Fibroblast of peridontal ligament (primary cell): ENCODE measurements around the gene HECW1.
"Not testable (repeated sequence)": the region's sequence is repeated elsewhere in the genome, so short reads cannot be mapped to it uniquely, and the experiment has no call there.

Experiments
- DNase-seq: peaks from one replicate; pipeline ENCODE4 v3.0.0-alpha.2; 2010; ENCODE audit errors: extremely low read depth

The HECW1 gene

DNA sequence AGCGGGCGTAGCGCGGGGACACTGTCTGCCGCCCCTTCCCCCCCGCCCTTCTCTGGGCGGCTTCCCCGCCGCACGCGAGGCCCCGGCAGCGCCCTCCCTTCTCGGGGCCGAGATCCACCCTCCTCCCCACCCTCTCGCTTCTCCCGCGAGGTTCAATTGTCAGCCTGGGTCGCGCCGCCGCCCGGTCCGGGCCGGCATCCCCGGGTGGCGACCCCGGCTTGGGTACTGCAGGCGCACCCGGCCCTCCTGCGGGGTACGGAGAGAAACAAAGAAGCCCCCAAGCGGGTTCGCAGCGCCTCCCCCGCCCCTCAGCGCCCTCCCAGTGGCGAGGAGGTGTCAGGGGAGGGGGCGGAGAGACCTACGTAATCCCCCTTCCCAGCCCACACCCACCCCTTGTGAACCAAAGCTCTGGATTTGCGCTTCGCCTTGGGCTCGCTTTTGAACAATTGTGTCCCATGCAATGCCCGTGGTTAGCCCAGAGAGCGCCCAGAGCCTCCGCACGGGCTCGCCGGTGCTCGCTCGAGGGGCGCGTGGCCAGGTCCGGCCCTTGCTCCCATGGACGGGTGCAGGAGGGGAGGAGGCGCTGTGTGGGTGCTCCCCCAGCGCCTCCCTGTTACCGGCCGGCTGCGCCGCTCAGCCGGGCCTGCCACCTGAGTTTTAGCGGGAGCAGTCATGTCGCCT is 634 bp downstream of the HECW1 start:
- DNase-seq = peak; percentile 23

DNA sequence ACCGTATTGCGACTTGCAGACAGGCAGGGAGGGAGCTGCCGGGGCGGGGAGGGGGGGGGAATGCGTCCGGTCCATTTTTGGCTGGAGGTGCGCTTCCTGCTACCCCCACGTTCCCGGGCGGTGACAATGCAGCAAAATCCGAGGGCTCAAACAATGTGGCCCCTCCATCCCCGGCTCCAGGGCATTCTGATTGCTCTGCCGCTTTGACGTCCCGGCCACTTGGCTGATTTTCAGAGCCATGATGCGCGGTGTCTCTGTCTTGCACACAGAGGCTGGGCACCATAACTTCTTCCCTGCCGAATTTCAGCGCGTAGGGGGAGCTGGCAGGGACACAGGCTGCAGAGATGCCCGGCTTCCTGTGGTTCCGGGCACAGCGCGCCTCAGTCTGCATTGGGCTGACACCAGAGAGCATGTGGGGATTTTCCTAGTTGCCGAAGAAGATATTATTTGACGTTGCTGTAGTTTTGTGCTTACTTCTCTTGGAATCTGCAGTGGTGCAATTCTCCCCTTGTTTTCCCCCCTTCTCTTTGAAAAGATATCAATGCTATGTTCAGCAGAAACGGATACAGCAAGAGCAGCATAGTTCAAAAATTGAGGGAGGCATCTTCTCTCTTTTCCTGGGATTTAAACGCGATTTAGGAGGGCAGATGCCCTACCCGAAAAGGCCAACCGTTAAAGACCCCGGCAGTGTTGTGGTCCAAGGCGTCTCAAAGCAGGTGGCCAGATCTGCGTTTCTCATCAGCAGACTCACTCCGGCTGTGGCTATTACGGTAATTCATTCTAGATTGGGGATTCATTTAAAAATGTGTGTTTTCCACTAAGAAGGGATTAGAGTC is 1.4 kb downstream of the HECW1 start:
- DNase-seq = no peak

DNA sequence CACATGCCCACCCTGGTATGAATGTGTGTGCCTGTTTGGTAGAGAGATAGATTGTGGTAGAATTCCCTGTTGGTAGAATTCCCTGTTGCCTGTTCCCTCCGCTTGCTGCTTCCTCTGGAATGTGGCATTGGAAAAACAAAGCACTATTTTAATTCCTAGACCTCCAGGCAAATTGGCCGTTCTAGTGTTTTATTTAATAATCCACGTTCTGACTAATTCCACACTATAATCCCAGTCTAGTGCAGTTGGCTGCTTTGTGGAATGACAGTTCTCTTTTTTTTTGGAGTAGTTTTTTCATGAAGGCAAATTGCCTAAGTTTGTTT is 2.0 kb downstream of the HECW1 start:
- no peak for DNase-seq

DNA sequence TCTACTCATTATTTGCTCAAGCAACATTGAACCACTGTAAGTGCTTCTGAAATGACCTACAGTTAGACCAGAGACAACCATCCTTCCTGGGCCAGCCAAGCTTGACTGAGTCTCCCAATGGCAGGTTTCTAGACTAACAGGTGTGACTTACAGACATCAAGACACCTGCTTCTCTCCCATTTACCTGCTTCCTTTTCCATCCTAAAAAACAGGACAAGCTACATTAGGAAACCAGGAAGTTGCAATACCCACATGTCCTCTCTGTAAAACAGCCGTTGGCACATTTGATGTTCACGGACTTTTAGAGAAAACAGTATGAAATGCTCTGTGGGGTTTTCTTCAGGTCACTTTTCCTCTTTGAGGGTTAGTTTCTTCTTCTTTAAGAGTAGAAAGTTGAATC is 4.0 kb downstream of the HECW1 start:
- no peak for DNase-seq

DNA sequence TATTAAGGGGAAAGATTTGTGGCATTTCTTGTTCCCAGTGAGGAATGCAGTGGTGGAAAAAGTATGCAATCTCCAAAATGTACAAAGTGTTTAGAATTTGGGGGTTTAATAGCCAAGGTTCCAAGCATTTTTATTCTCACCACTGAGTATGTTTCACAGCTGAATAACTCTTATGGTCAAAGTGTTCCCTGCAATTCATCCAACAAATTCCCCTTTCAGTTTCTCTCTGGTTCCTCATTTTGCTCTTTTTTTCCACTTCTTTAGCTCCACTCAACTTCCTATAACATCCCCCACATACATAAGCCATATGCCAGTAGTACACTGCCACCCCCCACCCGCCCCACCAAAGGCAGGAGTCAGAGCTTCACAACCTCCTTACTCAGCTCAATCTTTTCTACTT is 4.6 kb downstream of the HECW1 start:
- DNase-seq = peak; percentile 19

DNA sequence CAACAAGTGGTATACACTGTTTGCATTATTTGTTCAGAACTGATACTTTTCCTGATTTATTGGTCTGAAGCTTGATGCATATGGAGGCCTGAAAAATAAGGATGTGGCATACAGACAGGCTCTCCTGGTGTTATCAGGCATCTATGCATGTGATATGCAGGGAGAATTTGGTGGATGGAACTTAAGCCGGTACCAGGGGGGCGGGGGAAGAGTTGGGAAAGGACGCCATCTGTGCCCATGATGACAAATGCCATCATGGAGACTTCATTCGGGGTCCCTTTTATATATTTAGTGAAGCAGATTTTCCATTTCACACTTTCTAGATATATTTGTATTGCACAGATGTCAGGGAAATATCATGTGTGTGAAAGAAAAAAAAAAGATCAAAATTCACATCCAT is 5.4 kb downstream of the HECW1 start:
- no peak for DNase-seq

DNA sequence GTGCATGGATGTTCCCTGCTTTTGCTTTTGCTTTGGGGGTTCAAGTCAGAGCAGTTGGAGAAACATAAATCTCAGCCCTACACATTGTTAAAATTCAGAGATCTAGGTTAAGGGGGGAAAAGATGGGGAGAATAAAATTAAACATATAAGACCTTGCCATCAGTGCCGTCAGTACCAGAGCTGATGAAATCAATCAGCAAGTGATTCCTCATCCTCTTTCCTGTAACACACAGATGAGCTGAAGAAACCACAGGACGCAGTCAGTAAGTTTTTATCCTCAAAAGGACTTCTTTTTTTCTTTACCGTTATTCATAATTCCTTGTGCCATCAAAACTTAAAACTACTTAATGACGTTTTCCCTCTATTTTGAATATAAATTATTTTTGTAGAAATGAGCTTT is 5.9 kb downstream of the HECW1 start:
- DNase-seq = no peak

DNA sequence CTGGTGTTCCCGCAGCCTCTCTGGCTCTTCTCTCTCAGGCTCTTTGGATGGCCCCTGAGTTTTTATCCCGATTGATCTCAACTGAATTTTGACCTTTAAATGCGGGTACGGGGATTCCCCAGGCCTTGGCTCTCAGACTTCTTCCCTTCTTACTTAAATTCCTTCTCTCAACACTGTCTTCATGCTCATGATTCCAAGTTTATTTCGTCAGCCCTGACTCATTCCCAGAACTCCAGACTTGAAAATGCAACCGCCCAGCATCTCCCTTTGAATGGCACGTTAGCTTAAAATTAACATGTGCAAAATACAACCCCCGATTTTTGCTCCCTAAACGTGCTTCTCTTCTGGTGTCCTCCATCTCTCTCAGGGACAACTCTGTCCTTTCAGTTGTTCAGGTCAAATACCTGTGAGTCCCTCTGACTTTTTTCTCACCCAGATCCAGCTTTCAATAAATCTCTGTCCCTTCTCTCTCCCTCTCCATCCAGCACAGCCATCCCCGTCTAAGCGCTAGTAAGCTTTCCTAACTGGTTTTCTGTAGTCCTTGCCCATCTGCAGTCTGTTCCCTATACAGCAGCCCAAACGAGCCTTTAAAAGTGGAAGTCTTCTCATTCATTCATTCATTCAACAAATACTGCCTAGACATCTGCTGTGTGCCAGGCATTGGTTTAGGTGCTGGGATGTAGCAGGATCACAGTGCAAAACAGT is 7.1 kb downstream of the HECW1 start:
- peak; percentile 75 for DNase-seq

DNA sequence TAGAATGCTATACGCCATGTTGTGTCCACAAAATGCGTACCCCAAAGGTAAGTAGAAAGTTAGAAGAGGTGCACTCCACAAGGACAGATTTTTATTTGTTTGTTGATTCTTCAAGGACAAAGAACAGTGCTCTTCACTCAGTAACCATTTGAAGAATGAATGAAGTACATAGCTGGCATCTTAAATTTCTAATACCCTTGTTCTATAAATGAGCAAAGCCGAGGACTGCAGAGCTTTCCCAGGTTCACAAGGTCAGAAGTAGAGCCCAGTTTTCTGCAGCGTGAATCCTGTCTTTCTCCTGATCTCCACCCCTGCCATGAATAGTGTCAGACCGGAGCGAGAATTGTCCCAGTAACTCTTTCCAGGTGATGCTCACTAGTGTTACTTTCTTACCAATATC is 9.5 kb downstream of the HECW1 start:
- no peak for DNase-seq

DNA sequence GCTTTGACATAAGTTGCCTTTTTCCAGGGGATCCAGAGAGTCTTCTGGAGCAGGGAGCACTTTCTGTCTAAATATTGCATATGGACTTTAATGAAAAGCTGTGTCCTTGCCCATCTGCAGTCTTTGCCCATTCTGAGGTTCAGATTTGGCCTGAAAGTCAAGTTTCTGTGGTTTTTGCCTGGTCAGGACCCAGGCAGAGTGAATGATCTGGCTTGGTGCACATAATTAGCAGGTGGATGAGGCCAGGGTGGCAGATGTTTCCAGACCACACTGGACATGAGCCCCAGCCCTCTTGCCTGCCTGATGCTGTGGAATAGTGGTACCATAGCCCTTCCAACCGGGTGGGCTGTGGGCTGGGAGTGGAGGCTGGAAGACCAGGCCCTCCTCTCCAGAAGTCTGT is 11.0 kb downstream of the HECW1 start:
- no peak for DNase-seq

DNA sequence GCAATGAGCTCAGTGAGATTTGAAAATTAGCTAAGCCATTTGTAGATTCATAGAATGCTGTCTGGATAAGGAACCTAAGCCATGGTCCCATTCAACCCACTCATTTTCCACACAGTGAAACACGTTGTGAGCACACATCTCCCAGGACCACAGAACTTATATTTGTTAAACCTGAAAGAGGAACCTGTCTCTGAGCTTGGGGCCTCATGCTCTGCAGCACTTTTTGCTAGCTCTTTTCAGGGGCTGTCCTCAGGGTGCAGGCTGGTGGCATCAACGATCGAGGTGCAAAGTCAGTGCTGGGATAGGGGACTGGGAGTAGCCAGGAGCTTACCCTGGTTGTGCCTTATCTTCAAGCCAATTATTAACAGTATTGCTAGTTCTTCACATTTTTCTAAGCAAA is 11.9 kb downstream of the HECW1 start:
- DNase-seq = no peak

DNA sequence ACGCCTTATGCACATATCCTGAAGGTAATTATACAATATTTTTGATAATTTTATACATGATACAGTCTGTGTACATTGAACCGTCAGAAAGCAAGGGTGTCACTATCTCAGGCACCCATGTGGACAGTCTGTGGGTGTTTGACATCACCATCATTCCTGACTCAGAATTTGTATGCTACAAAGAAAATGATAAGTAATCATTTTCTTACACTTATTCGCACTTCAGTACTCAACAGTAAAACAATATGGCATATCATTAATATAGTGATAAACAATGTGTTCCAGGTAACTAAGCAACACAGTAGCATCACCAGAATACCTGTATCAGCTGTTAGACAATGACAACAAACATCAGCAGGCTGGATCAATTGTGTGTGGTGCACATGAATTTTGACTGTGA is 17.9 kb downstream of the HECW1 start:
- DNase-seq = no peak

DNA sequence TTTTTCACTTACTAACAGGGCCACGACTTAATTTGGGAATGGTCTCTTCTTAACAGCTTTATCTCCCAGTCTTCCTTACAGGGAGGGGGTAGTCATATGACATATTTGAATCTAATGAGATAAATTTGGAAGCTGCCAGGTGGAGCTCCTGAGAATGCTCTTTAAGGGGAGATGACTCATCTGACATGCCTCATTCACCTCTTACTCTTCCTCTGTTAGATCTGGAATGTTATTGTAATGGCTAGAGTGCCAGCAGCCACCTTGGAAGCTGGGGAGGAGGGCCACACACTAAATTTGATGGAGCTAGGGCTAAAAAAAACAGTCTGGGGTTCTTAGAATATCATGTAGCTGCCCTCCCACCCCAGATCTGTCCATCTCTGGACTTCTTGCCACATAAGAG is 22.7 kb downstream of the HECW1 start:
- no peak for DNase-seq

DNA sequence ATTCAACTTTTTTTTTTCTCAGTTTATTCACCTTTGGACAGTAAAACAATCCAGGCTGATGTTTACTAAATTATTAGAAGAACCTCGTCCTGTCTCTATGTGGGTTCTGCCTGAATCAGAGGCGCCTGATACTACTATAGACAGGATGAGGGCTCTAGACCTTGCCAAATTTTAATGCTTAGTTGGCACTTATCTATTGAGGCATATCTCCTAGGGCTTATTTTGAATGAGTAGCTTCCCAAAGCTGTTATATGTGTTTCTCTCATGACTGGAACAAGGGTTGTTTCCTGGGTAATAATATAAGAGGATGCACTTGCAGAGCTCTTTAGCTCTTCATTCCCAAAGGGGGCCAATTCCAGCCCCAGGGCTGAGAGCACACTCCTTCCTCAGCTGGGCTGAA is 23.6 kb downstream of the HECW1 start:
- DNase-seq = no peak

DNA sequence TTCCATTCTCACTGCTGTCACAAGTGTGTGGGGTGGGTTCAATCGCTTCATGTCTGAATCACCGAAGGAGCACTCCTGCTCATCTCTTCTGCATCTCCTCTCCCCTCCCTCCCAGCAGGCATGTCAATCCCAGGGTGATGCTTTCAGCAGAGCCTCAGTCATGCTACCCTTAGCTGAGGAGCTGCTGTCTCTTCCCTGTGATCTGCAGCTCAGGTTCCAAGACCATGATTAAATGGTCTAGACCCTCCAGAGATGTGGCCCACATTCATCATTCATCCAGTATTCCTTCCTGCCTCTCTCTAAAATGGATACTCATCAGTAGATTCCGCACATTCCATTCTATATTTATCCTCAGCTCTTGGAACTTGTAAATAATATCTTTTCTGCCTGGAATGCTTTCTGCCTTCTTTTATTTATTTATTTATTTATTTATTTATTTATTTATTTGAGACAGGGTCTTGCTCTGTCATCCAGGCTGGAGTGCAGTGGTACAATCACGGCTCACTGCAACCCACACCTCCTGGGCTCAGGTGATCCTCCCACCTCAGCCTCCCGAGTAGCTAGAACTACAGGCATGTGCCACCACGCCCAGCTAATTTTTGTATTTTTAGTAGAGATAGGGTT is 24.8 kb downstream of the HECW1 start:
- DNase-seq = not testable (repeated sequence)

DNA sequence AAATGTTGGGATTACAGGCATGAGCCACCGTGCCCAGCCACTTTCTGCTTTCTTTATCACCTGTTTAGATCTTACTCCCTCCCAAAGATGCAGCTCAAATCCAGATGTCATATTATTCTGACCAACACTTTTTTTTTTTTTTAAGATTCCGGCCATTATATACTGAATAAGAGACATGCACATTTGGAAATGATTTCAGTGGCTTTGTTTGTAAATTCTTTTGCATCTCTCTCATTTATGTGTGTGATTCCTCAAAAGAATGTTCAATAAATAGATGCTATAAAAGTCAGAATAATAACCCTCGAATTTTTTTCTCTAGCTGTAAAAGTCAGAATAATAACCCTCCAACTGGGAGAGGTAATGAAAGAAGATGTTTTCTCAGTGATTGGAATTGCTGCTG is 25.4 kb downstream of the HECW1 start:
- peak; percentile 12 for DNase-seq

DNA sequence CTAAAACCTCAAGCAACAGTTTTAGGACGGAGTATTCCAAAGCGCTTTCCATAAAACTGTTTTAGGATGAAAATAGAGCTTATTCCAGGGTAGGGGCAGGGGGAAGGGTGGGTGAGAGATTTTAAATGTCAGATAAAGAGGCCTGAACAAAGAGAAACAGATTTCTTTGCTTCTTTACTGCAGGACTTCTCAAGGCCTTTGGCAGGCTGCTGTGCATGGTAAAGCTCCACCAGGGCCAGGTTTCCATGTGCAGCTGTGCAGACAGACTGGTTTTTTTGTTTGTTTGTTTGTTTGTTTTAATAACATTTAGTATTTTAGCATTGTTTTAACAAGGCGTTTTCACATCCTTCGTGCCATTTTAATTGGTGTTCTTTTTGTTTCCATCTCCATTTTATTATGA is 26.3 kb downstream of the HECW1 start:
- DNase-seq = no peak

DNA sequence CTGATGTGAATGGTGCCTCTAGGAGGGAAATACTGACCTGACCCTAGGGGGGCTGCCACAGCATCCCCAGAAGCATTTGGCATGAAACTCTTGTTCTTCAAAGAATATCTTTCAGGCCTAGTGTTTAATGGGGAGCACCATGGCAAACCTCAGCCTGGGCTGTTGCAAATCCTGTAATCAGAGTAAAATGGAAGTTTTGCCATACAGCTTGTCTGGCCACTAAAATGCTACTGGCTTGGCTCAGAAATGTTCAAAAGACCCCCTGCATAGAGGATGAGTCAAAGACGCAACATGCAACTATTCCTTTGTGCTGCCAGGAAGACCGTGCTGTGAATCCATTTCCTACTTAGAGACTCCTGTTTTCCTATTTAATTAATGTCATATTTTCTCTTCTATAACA is 26.7 kb downstream of the HECW1 start:
- no peak for DNase-seq

DNA sequence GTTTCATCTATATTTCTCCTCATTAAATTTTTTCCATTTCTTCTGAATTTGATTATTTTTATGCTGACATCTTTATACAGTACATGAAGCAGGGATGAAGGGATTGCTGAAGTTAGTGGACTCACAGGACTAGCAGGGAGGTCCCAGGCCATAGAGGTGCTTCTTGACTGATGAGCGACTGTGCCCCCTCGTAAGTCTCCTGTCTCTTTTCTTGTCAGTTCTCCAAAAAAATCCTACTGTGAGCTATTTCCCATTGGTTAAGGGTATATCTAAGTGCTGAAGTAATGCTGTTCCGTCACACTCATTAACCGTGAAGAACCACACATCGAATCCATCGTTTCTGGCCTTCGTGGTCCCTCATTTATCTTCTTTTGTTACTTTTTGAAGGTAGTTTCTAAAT is 27.7 kb downstream of the HECW1 start:
- DNase-seq = no peak

DNA sequence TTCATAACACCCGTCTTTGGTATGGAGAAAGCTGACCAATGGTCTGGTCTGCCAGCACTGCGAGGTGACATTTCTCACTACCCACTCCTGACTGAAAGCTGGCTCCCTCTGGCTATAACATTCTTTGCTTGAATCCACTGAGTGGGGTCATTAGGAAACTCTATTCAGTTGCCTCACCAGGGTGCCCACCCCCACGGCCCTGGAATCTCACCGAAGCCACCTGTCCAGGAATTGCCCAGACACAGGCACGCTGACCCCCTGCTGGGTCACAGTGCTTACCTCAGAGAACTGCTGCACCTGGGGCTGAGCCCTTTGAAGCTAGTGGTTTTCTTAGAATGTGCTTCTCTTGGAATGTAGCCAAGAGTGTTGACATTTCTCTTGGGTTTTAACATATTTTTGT is 28.6 kb downstream of the HECW1 start:
- no peak for DNase-seq

DNA sequence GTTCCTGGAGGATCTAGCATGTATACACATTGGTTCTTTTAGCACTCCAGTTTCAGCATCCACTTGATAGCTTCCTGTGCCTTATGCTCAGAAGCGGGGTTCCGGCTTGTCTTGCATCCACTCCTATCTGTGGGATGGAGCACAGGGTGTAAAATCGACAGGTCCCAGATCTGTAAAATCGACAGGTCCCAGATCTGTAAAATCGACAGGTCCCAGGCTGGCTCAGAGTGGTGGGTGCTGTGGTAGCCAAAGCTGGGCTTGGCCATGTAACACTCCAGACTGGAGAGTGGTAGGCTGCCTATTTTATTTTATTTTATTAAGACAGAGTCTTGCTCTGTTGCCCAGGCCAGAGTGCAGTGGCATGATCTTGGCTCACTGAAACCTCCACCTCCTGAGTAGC is 30.3 kb downstream of the HECW1 start:
- no peak for DNase-seq

DNA sequence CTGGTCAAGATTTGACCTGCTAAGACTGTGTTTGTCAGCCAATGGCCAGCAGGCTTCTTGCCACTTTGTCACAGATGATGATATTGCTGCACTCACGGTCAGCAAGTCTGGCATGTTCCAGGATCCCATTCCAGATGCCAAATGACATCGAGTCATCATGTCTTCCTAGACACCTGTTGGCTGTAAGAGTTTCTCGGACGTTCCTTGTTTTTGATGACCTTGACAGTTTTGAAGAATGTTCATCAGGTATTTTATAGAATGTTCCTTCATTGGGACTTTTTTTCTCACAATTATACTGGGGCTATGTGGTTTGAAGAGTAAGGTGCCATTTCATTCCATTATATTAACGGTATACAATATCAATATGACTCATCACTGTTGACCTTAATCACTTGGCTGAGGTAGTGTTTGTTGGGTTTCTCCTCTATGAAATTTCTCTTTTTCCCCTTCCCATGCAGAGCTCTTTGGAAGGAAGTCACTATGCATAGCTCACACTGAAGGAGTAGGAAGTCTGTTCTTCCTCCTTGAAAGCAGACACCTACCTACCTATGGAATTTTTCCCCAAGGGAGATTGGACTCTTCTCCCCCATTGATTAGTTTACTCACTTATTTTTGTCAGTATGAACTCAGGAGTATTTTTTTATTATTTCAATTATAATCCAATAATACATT is 31.6 kb downstream of the HECW1 start:
- no peak for DNase-seq
